MM.1S (cell line): ENCODE data around the gene MAPK7.

ENCODE experiments used
- DNase-seq: peaks from one replicate; pipeline ENCODE4 v3.0.0-alpha.2; 2015
- H2AFZ ChIP-seq: fragments of 300-600 bp; sonication (generic); 2 replicates; pipeline ENCODE4 v1.6.0; 2016; ENCODE audit warnings: antibody characterized with exemption, low read length
- H3F3A ChIP-seq: fragments of 300-600 bp; sonication (generic); 2 replicates; pipeline ENCODE4 v1.6.1; 2016; ENCODE audit warnings: mild to moderate bottlenecking, antibody characterized with exemption, low read length, moderate library complexity, mixed read lengths; ENCODE audit not compliant: insufficient read depth
- H3K27ac ChIP-seq: fragments of 300-600 bp; sonication (generic); 2 replicates; pipeline ENCODE4 v1.5.1; 2016; ENCODE audit warnings: mild to moderate bottlenecking, low read length
- H3K27me3 ChIP-seq: fragments of 300-600 bp; sonication (generic); replicated peaks from 2 replicates; pipeline ENCODE4 v1.6.0; 2016; ENCODE audit warnings: low read length; ENCODE audit not compliant: insufficient read depth
- H3K36me3 ChIP-seq: fragments of 300-600 bp; sonication (generic); replicated peaks from 2 replicates; pipeline ENCODE4 v1.6.1; 2016; ENCODE audit warnings: mild to moderate bottlenecking, low read length, mixed read lengths; ENCODE audit not compliant: insufficient read depth
- H3K4me1 ChIP-seq: fragments of 300-600 bp; sonication (generic); 2 replicates; pipeline ENCODE4 v1.6.1; 2016; ENCODE audit warnings: low read length, mixed read lengths
- H3K4me2 ChIP-seq: fragments of 300-600 bp; sonication (generic); 2 replicates; pipeline ENCODE4 v1.6.0; 2016; ENCODE audit warnings: low read depth, low read length
- H3K4me3 ChIP-seq: fragments of 300-600 bp; sonication (generic); 2 replicates; pipeline ENCODE4 v1.5.1; 2016; ENCODE audit warnings: low read length, mixed read lengths
- H3K79me2 ChIP-seq: fragments of 300-600 bp; sonication (generic); 2 replicates; pipeline ENCODE4 v1.6.1; 2016; ENCODE audit warnings: mixed run types, low read length, mixed read lengths
- H3K9ac ChIP-seq: fragments of 300-600 bp; sonication (generic); 2 replicates; pipeline ENCODE4 v1.6.1; 2016; ENCODE audit warnings: low read length, mixed read lengths
- H3K9me2 ChIP-seq: fragments of 300-600 bp; sonication (generic); replicated peaks from 2 replicates; pipeline ENCODE4 v1.6.1; 2016; ENCODE audit warnings: mild to moderate bottlenecking, low read length, mixed read lengths; ENCODE audit not compliant: insufficient read depth
- H3K9me3 ChIP-seq: fragments of 300-600 bp; sonication (generic); replicated peaks from 2 replicates; pipeline ENCODE4 v1.6.1; 2016; ENCODE audit warnings: mild to moderate bottlenecking, low read length, mixed read lengths; ENCODE audit not compliant: insufficient read depth
- H4K20me1 ChIP-seq: fragments of 300-600 bp; sonication (generic); 2 replicates; pipeline ENCODE4 v1.6.1; 2016; ENCODE audit warnings: mild to moderate bottlenecking, low read length, moderate library complexity, mixed read lengths; ENCODE audit not compliant: insufficient read depth
- CTCF ChIP-seq: fragments of 300-600 bp; sonication (generic); IDR thresholded peaks from 2 replicates; pipeline ENCODE4 v1.5.1; 2016; ENCODE audit warnings: antibody characterized with exemption, low read length, mixed read lengths
- EZH2 ChIP-seq: fragments of 300-600 bp; sonication (generic); optimal IDR thresholded peaks from 2 replicates; pipeline ENCODE3; 2017; ENCODE audit warnings: low read depth, mild to moderate bottlenecking, antibody characterized with exemption, low read length, mixed read lengths
- EZH2phosphoT487 ChIP-seq: fragments of 300-600 bp; sonication (generic); IDR thresholded peaks from 2 replicates; pipeline ENCODE4 v1.6.1; 2018; ENCODE audit warnings: antibody characterized with exemption, low read length

The MAPK7 gene

GRCh38 chr17:19334331-19334730, 44.0 kb upstream of the MAPK7 start:
- Histone ChIP-seq H3K36me3 (no peaks in the 10 kb centered on the region), H3K9me3 (no peaks in the 10 kb centered on the region)

GRCh38 chr17:19335951-19336631, 42.2 kb upstream of the MAPK7 start:
- Histone ChIP-seq H3K27ac (no peak overlapping the region), H2AFZ (no peak overlapping the region), H3K4me3 (no peak overlapping the region), H3K9ac (no peak overlapping the region), H3K27me3 (no peaks in the 10 kb centered on the region), H3K9me2 (no peaks in the 10 kb centered on the region), H4K20me1 (no peaks in the 10 kb centered on the region), H3K4me2 (no peak overlapping the region), H3K36me3 (no peaks in the 10 kb centered on the region), H3F3A (no peaks in the 10 kb centered on the region), H3K4me1 (no peaks in the 10 kb centered on the region), H3K9me3 (no peaks in the 10 kb centered on the region), H3K79me2 (no peaks in the 10 kb centered on the region)
- no peak for DNase-seq
- TF ChIP-seq CTCF, result no peak
- TF ChIP-seq EZH2, result no peak
- TF ChIP-seq EZH2phosphoT487, result no peak

More at GRCh38 chr17:19334331-19334730, 44.0 kb upstream of the MAPK7 start:
- H3F3A ChIP-seq, result no peaks in the 10 kb centered on the region
- H3K27me3 ChIP-seq, result no peaks in the 10 kb centered on the region
- no peak for DNase-seq
- TF ChIP-seq EZH2phosphoT487, result no peak
- no peak for TF ChIP-seq CTCF
- TF ChIP-seq EZH2, result no peak
- no peak overlapping the region for H3K4me2 ChIP-seq
- H3K9me2 ChIP-seq, result no peaks in the 10 kb centered on the region
- H4K20me1 ChIP-seq, result no peaks in the 10 kb centered on the region
- H3K27ac ChIP-seq, result no peak overlapping the region
- H2AFZ ChIP-seq, result no peak overlapping the region
- no peak overlapping the region for H3K9ac ChIP-seq
- no peaks in the 10 kb centered on the region for H3K4me1 ChIP-seq
- no peak overlapping the region for H3K4me3 ChIP-seq
- H3K79me2 ChIP-seq, result no peaks in the 10 kb centered on the region

GRCh38 chr17:19336938-19337711, 41.2 kb upstream of the MAPK7 start:
- H3K9me3 ChIP-seq, result no peaks in the 10 kb centered on the region
- no peaks in the 10 kb centered on the region for H3K27me3 ChIP-seq
- no peak for DNase-seq
- no peak overlapping the region for H3K4me3 ChIP-seq
- H3K79me2 ChIP-seq, result no peaks in the 10 kb centered on the region
- H3K36me3 ChIP-seq, result no peaks in the 10 kb centered on the region
- no peak overlapping the region for H3K27ac ChIP-seq
- TF ChIP-seq CTCF (no peak), EZH2phosphoT487 (no peak), EZH2 (no peak)
- no peak overlapping the region for H2AFZ ChIP-seq
- H3K9me2 ChIP-seq, result no peaks in the 10 kb centered on the region
- H3F3A ChIP-seq, result no peaks in the 10 kb centered on the region
- no peaks in the 10 kb centered on the region for H3K4me1 ChIP-seq
- no peaks in the 10 kb centered on the region for H4K20me1 ChIP-seq
- no peak overlapping the region for H3K4me2 ChIP-seq
- no peak overlapping the region for H3K9ac ChIP-seq
